Left colon (tissue), 2 donors: ENCODE results near the gene SORBS1. TPM values are rescaled to one million over a fixed set of nuclear protein-coding genes. Genes with fewer than 3 reads are reported as not detected.

ENCODE experiments used
- ATAC-seq: fragments of 200-7000 bp; cut with Tn5 transposase; one replicate; pipeline ENCODE4 v1.9.1; 2020; ENCODE audit warnings: mild to moderate bottlenecking, moderate library complexity
- DNase-seq, 2 donors: peaks; one replicate each; pipeline ENCODE4 v3.0.0-alpha.2; 2020
- intact Hi-C, 2 donors: fragments of 100-400 bp; cut with DNase I in 1 of 2; cut with micrococcal nuclease in 1 of 2; formaldehyde crosslinking; loops; one replicate each; pipeline versions ENCODE4 v1.11.2 to v1.14.0; 2022; cut with DNase I, micrococcal nuclease
- total RNA-seq, 2 donors: library from RNA; stranded (reverse); fragmentation: NEBNext Ultra II Directional; extraction: Animal tissue kit (Norgen Biotek cat#: 25700); gene quantifications; one replicate each; pipeline ENCODE4 v1.2.1, GENCODE V29; 2021
- donor health status: DM: no; HTN: no; CAD: no.
- donor health status: DM: yes; HTN: yes; CAD: no.

Gene SORBS1
- total RNA-seq, 2 donors from 2014 or later: 20.6 to 120 TPM

GRCh38 chr10:95569368-95569767, 8.2 kb upstream of the SORBS1 start:
- ATAC-seq: no peak
- DNase-seq: no peak
- intact Hi-C loops: no loop called here

DNA sequence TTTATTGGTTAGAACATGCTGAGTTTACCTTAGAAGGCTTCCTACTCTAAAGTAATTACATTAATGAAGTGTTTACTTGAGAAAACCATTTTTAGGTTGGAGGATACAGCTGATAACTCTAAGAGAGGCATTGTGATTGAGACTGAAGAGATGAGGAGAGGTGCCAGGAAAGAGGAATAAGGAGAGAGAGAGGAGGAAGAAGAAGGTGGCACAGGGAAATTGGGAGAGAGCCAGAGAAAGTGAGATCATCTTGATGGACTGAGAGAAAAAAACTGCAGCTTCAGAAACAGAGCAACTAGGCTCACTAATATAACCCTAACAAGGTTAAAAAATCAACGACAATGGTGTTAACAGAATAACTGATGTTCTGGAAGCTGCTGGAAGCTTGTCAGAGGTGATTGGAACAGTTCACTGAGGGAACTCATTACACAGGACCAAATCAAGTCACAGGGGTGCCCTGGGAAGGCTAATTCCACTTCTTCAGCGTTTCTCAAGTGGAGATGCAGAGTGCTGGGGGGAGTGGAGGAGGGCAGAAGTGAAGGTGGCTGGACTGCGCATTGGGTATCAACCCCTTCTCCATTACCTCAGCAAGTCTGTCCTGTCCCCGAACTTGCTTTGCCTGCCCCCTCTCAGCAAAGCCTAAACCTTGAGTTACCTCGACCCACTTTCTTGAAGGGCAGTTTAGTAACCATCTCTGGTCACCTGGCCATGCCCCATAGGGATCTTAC, 6.9 kb upstream of the SORBS1 start:
- DNase-seq: no peak
- intact Hi-C loops: no loop called here
- peak; percentile 72 for ATAC-seq

DNA sequence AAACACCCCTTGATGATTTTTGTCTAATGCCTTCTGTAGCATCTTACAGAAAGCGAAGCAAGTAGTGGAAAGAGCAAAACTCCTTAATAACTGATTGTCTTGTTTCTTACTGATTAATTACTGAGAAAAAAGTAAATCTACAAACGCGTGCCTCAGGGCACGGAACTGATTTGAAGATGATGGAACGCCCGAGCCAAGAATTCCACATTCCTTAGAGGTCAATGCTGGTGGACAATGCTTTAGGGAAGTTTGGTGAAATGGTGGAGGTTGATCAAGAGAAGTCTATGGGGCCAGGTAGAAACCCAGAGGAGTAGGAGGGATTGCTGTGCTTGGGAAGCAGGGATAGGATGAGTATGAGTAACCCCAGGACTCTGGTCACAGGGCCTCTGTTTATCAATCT, 5.0 kb upstream of the SORBS1 start:
- intact Hi-C loops: no loop called here
- DNase-seq: no peak
- ATAC-seq: no peak

DNA sequence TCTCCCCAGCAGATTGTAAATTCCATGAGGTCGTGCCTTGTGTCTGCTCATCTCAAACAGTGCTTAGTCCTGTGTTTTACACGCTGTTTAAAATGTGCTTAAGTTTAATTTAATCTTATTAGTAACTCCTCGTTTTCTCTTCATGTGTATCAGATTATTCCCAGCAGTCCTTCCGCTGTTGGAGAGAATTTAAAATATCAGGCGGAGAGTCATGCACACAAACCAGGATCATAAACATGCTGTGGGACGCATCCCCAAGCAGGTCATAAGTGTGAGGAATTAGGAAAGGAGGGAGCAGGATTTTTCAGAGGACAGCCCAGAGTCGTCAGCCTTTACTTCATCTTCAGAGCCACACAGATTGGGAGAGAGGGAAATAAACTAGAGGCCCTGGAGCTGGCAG, 4.2 kb upstream of the SORBS1 start:
- DNase-seq (no peak), ATAC-seq (no peak)
- intact Hi-C loops: no loop called here

- intact Hi-C loops: no loop called here
- no peak for DNase-seq
- ATAC-seq: no peak
These were observed 3.1 kb upstream of the SORBS1 start for GRCh38 chr10:95564291-95564690.

- DNase-seq (no peak), ATAC-seq (no peak)
- intact Hi-C loops: no loop called here
These were observed 1.3 kb upstream of the SORBS1 start for GRCh38 chr10:95562341-95562965.

GRCh38 chr10:95561864-95562177, 650 bp upstream of the SORBS1 start:
- no peak for DNase-seq
- intact Hi-C loops: no loop called here
- ATAC-seq: no peak

GRCh38 chr10:95560278-95561176, 644 bp downstream of the SORBS1 start:
- peak; percentile 61 to 71 for DNase-seq
- peak; percentile 35 for ATAC-seq
- intact Hi-C loops: no loop called here

GRCh38 chr10:95559896-95560277, 1.3 kb downstream of the SORBS1 start:
- DNase-seq: no peak
- ATAC-seq: no peak
- intact Hi-C loops: no loop called here

DNA sequence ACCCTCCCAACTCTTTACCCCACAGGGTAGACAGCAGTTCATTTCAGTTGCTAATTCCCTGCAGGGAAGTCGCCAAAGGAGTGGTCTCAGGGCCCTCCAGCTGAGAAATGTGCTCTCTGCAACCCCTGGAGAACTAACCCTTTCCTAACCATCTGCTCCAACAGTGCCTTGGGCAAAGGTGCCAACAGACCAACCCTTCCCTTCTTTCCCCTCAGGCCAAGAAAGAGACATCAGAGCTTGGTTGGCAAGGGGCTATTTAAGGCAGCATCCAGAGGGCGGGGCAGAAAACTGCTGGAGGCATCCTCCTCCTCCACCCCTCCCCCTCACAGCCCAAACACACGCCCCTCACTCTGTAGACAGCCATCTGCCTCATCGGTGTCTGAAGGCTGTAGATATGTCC, 1.7 kb downstream of the SORBS1 start:
- DNase-seq: no peak
- no peak for ATAC-seq
- intact Hi-C loops: no loop called here

DNA sequence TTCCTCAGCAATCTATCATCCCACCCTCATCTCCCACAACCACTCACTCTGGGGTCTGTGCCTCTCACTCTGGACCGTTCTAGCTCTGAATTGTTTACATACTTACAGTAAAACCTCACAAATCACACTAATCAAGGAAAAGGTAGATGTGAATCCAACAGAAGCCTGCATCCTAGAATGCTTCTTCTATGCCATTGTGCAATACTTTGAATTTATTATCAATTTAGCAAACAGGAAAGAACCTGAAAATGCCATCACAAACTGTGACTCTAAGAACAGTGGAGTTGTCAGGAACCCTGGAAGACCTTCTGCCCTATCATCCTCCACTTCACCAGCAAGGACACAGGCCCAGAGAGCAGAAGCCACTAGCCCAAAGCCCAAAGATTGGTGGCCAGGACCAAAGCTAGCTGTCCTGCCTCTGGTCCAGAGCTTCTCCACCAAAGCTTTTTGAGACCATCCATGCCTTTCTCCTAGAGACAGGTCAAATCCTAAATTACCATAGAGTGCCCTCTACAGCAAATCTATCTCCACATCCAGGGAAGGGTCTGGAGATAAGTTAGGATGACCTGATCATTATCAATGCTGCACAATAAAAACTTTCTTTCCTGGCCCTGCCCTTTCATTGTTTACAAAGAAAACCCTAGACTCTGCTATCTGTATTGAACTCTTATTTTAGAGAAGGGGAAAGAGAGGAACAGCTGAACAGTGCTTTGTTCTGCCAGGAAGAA, 2.4 kb downstream of the SORBS1 start:
- DNase-seq: no peak
- ATAC-seq: no peak
- intact Hi-C loops: no loop called here

DNA sequence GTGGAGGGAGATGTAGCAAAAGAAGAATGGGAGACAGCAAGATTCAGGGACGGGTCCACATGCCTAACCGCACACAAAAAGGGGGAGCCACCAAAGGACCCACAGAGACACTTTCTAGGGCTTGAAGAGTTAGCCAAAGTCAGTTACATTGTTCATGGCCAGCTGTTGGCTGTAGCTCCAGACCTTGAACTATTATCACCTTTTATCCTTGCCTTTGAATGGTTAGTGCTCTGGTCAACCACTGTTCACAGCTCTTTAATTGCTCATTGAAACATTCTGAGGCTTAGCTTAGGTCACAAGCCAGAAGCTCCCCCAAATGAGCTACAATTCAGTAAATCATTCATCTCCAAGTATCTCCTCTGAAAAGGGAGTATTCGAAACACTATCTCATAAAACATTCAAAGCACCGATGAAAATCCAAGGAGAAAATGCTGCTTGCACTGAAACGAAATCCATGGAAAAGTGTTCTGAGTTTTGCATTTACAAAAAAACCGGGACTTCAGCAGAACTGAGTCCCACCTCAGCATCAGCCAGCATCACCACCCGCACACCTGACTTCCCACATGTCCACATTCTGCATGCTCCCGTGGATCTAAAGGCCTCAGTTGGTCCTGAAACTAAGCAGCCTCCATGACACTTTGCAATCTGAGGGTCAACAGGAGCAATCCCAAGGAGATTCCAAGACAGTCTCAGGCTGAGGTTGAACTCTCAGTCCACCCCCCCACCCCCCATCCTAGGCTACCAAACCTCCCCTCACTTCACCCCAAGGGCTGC, 4.0 kb downstream of the SORBS1 start:
- no peak for ATAC-seq
- intact Hi-C loops: no loop called here
- no peak for DNase-seq

GRCh38 chr10:95553674-95554073, 7.5 kb downstream of the SORBS1 start:
- ATAC-seq (no peak), DNase-seq (no peak)
- intact Hi-C loops: no loop called here

DNA sequence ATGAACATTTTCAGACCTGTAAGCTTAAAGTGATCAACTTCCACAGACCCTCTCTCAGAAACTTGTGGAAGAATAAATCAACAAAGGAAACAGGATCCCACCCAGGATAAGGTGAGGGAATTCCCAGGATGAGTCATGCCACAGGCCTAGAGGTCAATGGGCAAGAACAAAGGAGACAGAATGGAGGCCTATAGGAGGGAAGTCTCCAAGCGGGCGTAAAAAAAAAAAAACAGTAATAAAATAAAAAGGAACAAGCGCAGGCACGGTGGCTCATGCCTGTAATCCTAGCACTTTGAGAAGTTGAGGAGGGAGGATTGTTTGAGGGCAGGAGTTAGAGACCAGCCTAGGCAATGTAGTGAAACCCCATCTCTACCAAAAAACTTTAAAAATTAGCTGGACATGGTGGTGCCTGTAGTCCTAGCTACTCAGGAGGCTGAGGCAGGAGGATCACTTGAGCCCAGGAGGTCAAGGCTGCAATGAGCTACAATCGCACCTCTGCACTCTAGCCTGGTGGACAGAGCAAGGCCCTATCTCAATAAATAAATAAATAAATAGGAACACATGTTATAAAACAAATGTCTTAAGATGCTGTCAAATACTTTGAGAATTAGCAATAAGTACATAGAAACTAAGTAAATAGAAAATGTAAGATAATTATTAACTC, 8.4 kb downstream of the SORBS1 start:
- DNase-seq (no peak), ATAC-seq (peak; percentile 79)
- intact Hi-C loops: no loop called here

DNA sequence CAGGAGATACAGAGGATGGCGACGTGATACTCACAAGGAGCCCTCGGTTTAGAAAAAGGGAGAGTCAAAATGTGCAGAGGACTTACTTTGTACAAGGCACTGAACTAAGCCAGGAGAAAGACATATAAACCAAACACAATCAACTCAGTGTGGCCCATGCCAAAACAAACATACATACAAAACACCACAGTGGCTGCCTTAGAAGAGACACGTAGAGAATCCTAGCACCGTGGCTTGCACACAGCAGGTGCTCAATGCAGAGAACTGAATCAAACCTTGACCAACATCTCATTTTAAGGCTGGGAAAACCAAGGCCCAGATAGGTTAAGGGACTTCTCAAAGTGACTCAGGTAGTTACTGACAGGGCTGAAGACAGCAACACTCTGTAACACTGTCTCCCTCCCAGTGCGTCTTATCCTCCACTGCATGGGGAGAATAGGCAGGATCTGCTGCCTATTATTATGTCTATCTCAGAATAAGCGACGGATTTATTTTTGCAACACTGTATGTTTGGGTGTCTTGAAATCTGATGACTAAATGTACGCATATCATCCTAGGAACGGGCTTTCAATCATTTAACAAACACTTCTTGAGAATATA, 11.0 kb downstream of the SORBS1 start:
- ATAC-seq (peak; percentile 68), DNase-seq (no peak)
- intact Hi-C loops: no loop called here

GRCh38 chr10:95547791-95548435, 13.3 kb downstream of the SORBS1 start:
- ATAC-seq (no peak), DNase-seq (no peak)
- intact Hi-C loops: no loop called here

DNA sequence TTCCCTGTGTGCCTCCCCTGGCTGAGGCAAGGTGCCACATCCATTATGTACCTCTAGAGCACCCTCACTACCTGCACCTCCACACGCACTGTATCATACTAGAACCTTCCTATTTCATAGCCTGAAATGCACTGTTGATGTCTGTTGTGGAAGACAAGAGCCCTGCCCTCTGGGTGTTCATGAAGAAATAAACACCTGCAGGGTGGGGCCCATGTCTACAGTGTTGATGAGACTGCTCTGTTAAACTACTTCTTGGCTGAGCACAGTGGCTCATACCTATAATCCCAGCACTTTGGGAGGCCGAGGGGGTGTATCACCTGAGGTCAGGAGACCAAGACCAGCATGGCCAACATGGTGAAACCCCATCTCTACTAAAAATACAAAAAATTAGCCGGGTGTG, 14.0 kb downstream of the SORBS1 start:
- intact Hi-C loops: no loop called here
- ATAC-seq (peak; percentile 66), DNase-seq (peak in 1 of 2 donors; percentile 35)
